Sigmoid colon (tissue), 7 donors: Measurements from ENCODE around the gene RNF169. TPM values are rescaled to one million over a fixed set of nuclear protein-coding genes. Genes with fewer than 3 reads are reported as not detected.

ENCODE experiments used
- DNase-seq: peaks from one replicate; pipeline ENCODE4 v3.0.0-alpha.2; 2019
- H3K27ac ChIP-seq, 4 donors: fragments of 200-600 bp; sonication (generic); one replicate each; pipeline ENCODE4 v1.5.1; 2016 to 2019; ENCODE audit warnings: mild to moderate bottlenecking in 1 of 4
- H3K27me3 ChIP-seq, 3 donors: fragments of 200-600 bp; sonication (generic); one replicate each; pipeline ENCODE4 v1.5.1; 2019; ENCODE audit warnings: mild to moderate bottlenecking in 1 of 3
- H3K36me3 ChIP-seq, 4 donors: fragments of 200-600 bp; sonication (generic); one replicate each; pipeline ENCODE4 v1.5.1; 2016 to 2019
- H3K4me1 ChIP-seq, 4 donors: fragments of 200-600 bp; sonication (generic); one replicate each; pipeline ENCODE4 v1.5.1; 2017 to 2019
- H3K4me3 ChIP-seq, 4 donors: fragments of 200-600 bp; sonication (generic); one replicate each; pipeline ENCODE4 v1.5.1; 2017 to 2019; ENCODE audit warnings: mild to moderate bottlenecking in 2 of 4, moderate library complexity in 1 of 4
- H3K9me3 ChIP-seq, 4 donors: fragments of 200-600 bp in 3 of 4; sonication (generic) in 3 of 4; one replicate each; pipeline versions ENCODE4 v1.5.1 to v1.6.1; 2013 to 2019
- CTCF ChIP-seq, 4 experiments: fragments of 450-650 bp in 3 of 4; fragments of 200-600 bp in 1 of 4; IDR thresholded peaks; one replicate each; pipeline ENCODE4 v1.5.1; 2016 to 2019; ENCODE audit warnings: antibody characterized with exemption in 4 of 4, mild to moderate bottlenecking in 3 of 4, moderate library complexity in 2 of 4
- EP300 ChIP-seq, 4 donors: sonication (generic); formaldehyde crosslinking; IDR thresholded peaks; one replicate each; pipeline ENCODE4 v1.6.1; 2017; ENCODE audit warnings: antibody characterized with exemption in 4 of 4
- POLR2A ChIP-seq, 2 donors: fragments of 450-650 bp; IDR thresholded peaks; one replicate each; pipeline ENCODE4 v1.6.1; 2016; ENCODE audit warnings: antibody characterized with exemption in 2 of 2, mild to moderate bottlenecking in 2 of 2, moderate library complexity in 2 of 2
- POLR2AphosphoS5 ChIP-seq, 4 donors: sonication (generic); formaldehyde crosslinking; IDR thresholded peaks; one replicate each; pipeline ENCODE4 v1.6.1; 2017; ENCODE audit warnings: antibody characterized with exemption in 4 of 4
- WGBS, 2 donors: extraction: QIAGEN DNeasy Blood & Tissue Kit; methylation state at CpG; one replicate each; pipeline ENCODE4 v1.1.7; 2013; 5-methylcytosine and 5-hydroxymethylcytosine counted together
- intact Hi-C: fragments of 100-400 bp; cut with DNase I; formaldehyde crosslinking; loops from one replicate; pipeline ENCODE4 v1.15.1; 2023
- polyA plus RNA-seq, 3 donors: library from polyadenylated mRNA; stranded (reverse); fragments of 200-250 nt; gene quantifications; one replicate each; pipeline ENCODE4 v1.2.3, GENCODE V29; 2013
- total RNA-seq, 4 donors: library from RNA; depleted of rRNA; stranded (reverse); fragments of >200 nt; gene quantifications; one replicate each; pipeline ENCODE4 v1.1.0, GENCODE V29; 2016
- donor health status: healthy with polysubstance abuse.
- donor health status: Bipolar disorder and iron deficiency.
- donor health status: healthy.

RNF169 gene
- total and polyA plus RNA-seq, 7 donors: 1.6 to 27.7 (median 20.3) TPM

GRCh38 chr11:74853223-74853622 lies 104.6 kb downstream of the RNF169 start:
- peaks cover 0 to 89% (median 11%) of the 10 kb centered on the region in 4 donors for H3K36me3 ChIP-seq
- intact Hi-C loops: no loop called here
- 96 to 98% methylated on average over 4 of the region's 4 CpGs for WGBS, 2 donors
- no peak overlapping the region for H3K4me3 ChIP-seq
- no peak for DNase-seq
- H3K27me3 ChIP-seq: no peaks in the 10 kb centered on the region
- H3K4me1 ChIP-seq: no peaks in the 10 kb centered on the region
- no peaks in the 10 kb centered on the region for H3K9me3 ChIP-seq
- TF ChIP-seq POLR2AphosphoS5 (IDR thresholded peaks at IDR 0.05): no peak
- TF ChIP-seq EP300 (IDR thresholded peaks at IDR 0.05): no peak
- TF ChIP-seq POLR2A (IDR thresholded peaks at IDR 0.05): no peak
- TF ChIP-seq CTCF (IDR thresholded peaks at IDR 0.05): no peak
- H3K27ac ChIP-seq: no peak overlapping the region

- Histone ChIP-seq H3K4me1 (no peaks in the 10 kb centered on the region), H3K9me3 (peaks cover 3 to 8% (median 5%) of the 10 kb centered on the region in 4 donors), H3K36me3 (peaks cover 0 to 84% (median 21%) of the 10 kb centered on the region in 4 donors), H3K4me3 (no peak overlapping the region), H3K27me3 (no peaks in the 10 kb centered on the region), H3K27ac (no peak overlapping the region)
- TF ChIP-seq EP300 (IDR thresholded peaks at IDR 0.05) (no peak), POLR2AphosphoS5 (IDR thresholded peaks at IDR 0.05) (no peak), CTCF (IDR thresholded peaks at IDR 0.05) (no peak), POLR2A (IDR thresholded peaks at IDR 0.05) (no peak)
- intact Hi-C loops: no loop called here
- no peak for DNase-seq
Measured at GRCh38 chr11:74860743-74861142, 112.1 kb downstream of the RNF169 start.

GRCh38 chr11:74863410-74863809 lies 114.8 kb downstream of the RNF169 start:
- intact Hi-C loops: no loop called here
- H3K27ac ChIP-seq: no peak overlapping the region
- TF ChIP-seq CTCF (IDR thresholded peaks at IDR 0.05) (no peak), EP300 (IDR thresholded peaks at IDR 0.05) (no peak), POLR2AphosphoS5 (IDR thresholded peaks at IDR 0.05) (no peak), POLR2A (IDR thresholded peaks at IDR 0.05) (no peak)
- no peaks in the 10 kb centered on the region for H3K4me1 ChIP-seq
- peaks cover 0 to 66% (median 21%) of the 10 kb centered on the region in 4 donors for H3K36me3 ChIP-seq
- 88 to 97% methylated on average over 2 of the region's 2 CpGs for WGBS, 2 donors
- H3K9me3 ChIP-seq: peaks cover 14 to 26% (median 18%) of the 10 kb centered on the region in 4 donors
- H3K27me3 ChIP-seq: no peaks in the 10 kb centered on the region
- DNase-seq: no peak
- H3K4me3 ChIP-seq: no peak overlapping the region

- Histone ChIP-seq H3K27me3 (no peaks in the 10 kb centered on the region), H3K9me3 (peaks cover 34 to 48% (median 37%) of the 10 kb centered on the region in 4 donors), H3K27ac (no peak overlapping the region), H3K4me3 (no peak overlapping the region), H3K36me3 (peaks cover 0 to 63% (median 30%) of the 10 kb centered on the region in 4 donors), H3K4me1 (no peaks in the 10 kb centered on the region)
- no peak for TF ChIP-seq POLR2AphosphoS5 (IDR thresholded peaks at IDR 0.05)
- no peak for TF ChIP-seq POLR2A (IDR thresholded peaks at IDR 0.05)
- no peak for TF ChIP-seq EP300 (IDR thresholded peaks at IDR 0.05)
- TF ChIP-seq CTCF (IDR thresholded peaks at IDR 0.05): no peak
- no peak for DNase-seq
- intact Hi-C loops: no loop called here
Measured at GRCh38 chr11:74866557-74866956, 117.9 kb downstream of the RNF169 start.

GRCh38 chr11:74870485-74870884 lies 121.8 kb downstream of the RNF169 start:
- no peak for DNase-seq
- Histone ChIP-seq H3K27ac (no peak overlapping the region), H3K4me1 (no peaks in the 10 kb centered on the region), H3K27me3 (no peaks in the 10 kb centered on the region), H3K9me3 (peaks cover 44 to 66% (median 47%) of the 10 kb centered on the region in 4 donors), H3K36me3 (peaks cover 0 to 56% (median 38%) of the 10 kb centered on the region in 4 donors), H3K4me3 (no peak overlapping the region)
- intact Hi-C loops: no loop called here
- 93 to 95% methylated on average over 1 of the region's 1 CpG for WGBS, 2 donors
- no peak for TF ChIP-seq POLR2AphosphoS5 (IDR thresholded peaks at IDR 0.05)
- TF ChIP-seq POLR2A (IDR thresholded peaks at IDR 0.05): no peak
- TF ChIP-seq EP300 (IDR thresholded peaks at IDR 0.05): no peak
- TF ChIP-seq CTCF (IDR thresholded peaks at IDR 0.05): no peak
